Measurements from ENCODE around the gene ZNF585A.
A peak's percentile ranks its signal among the peaks of the same experiment; 100 is the strongest.
"Not testable (repeated sequence)": the region's sequence is repeated elsewhere in the genome, so short reads cannot be mapped to it uniquely, and the experiment has no call there.

The ZNF585A gene

GRCh38 chr19:37172368-37173366 is at the start of gene ZNF585A:
Gene ZNF585A (minus strand): TSS chr19:37172695. CDS start chr19:37169910, 2,785 bp downstream.
- DNase-seq, result peak; percentile 97

DNA sequence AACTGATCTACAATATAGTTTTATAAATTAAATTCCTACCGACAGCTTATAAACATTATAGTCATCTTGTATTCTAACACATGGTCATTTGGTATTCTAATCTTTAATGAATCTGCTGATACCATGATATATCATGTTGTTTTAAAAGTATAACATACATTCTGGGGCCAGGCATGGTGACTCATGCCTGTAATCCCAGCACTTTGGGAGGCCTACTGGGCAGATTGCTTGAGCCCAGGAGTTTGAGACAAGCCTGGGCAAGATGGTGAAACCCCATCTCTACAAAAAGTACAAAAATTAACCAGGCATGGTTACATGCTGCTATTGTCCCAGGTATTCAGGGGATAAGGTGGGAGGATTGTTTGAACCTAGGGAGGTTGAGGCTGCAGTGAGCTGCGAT is 48.6 kb upstream of the ZNF585A start:
- no peak for DNase-seq

- no peak for DNase-seq
Observed at GRCh38 chr19:37220383-37220782, 47.9 kb upstream of the ZNF585A start.

- DNase-seq, result no peak
Observed at GRCh38 chr19:37218592-37218935, 46.1 kb upstream of the ZNF585A start.

DNA sequence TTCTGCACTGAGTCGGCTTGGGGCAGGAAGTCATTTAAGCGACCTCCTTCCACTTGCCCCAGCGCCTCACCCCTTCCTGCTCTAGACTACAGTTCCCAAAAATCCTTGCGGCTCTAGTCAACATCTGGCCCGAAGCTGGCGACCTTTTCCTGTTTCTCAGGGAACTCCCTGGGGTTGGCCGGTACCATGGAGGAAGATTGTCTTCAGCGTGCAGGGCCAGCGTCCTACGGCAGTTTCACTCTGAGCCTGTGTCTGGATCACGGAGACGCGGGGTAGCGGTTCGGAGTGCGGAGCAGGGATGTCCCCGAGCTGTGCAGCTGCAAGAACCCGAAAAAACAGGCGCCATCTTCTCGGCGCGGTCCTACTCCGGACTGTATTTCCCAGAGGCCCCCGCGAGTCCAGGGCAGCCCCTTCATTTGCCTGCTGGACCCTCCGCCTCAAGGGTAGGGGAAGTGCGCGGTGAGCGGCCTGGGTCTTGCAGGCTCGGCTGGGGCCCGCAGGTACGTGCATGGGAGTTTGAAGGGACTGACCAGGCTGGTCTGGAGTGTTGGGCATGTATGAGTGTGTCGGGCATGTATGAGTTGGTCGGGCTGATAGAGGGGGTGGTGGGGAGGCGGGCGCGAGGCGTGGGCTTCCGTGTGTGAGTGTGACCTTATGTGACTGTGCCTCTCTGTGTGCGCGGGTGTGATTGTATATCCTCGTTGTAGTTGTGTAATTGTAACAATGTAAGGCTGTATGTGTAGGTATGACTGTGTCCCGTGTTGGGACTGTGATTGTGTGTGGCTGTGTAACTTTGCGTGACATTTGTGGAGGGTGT is 45.5 kb upstream of the ZNF585A start, which contains the start of gene ZNF383:
Gene ZNF383, plus strand, starts transcription at position 440 of the 817 bp plus-strand sequence. CDS start 12,240 bp downstream, outside the sequence.
- peak; percentile 93 for DNase-seq

- no peak for DNase-seq
Observed at GRCh38 chr19:37217480-37217774, 44.9 kb upstream of the ZNF585A start.

DNA sequence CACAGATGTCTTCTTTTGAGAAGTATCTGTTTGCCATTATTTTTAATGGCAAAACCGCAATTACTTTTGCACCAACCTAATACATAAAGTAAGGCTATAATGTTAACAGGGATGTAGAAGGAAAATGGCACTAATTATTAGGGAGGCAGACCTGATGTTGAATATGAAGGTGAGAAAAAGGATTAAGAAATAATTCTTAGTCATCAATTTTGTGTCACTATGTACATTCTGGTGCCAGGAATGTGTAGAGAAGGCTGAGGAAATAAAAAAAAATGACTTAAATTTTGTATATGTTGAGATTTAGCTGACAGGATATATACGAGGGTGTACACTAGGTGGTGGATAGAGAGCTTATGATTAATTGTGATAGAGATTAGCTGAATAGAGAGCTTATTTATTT is 25.3 kb upstream of the ZNF585A start:
- DNase-seq, result no peak

DNA sequence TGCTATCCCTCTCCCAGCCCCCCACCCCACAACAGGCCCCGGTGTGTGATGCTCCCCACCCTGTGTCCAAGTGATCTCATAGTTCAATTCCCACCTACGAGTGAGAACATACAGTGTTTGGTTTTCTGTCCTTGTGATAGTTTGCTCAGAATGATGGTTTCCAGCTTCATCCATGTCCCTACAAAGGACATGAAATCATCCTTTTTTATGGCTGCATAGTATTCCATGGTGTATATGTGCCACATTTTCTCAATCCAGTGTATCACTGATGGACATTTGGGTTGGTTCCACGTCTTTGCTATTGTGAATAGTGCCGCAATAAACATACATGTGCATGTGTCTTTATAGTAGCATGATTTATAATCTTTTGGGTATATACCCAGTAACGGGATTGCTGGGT is 24.6 kb upstream of the ZNF585A start:
- not testable (repeated sequence) for DNase-seq

GRCh38 chr19:37195248-37195647 is 22.8 kb upstream of the ZNF585A start:
- DNase-seq, result not testable (repeated sequence)

DNA sequence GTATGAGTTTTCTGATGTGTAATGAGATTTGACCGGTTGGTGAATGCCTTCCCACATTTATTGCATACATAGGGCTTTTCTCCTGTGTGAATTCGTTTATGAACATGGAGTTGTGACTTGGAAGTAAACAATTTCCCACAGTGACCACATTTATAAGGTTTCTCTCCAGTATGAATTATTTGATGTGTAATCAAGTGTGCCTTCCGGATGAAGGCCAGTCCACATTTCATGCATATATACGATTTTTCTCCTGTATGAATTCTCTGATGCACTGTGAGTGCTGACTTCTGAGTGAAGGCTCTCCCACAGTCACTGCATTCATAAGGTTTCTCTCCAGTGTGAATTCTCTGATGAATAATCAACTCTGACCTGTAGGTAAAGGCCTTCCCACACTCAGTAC is 13.6 kb upstream of the ZNF585A start:
- not testable (repeated sequence) for DNase-seq

GRCh38 chr19:37165635-37166034 is 6.9 kb downstream of the ZNF585A start:
- no peak for DNase-seq

DNA sequence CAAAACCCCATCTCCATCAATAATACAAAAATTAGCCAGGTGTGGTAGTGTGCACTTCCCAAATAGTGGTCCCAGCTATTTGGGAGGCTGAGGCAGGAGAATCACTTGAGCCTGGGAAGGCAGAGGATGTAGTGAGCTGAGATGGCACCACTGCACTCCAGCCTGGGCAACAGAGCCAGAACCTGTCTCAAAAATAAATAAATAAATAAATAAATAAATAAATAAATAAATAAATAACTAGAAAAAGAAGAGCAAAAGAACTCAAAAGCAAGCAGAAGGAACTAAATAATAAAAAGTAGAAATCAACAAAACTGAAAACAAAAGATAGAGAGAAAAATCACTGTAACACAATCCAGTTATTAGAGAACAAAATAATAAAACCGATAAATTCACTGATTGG is 12.3 kb downstream of the ZNF585A start:
- DNase-seq, result no peak

- DNase-seq, result no peak
Observed at GRCh38 chr19:37148214-37148613, 24.3 kb downstream of the ZNF585A start.

DNA sequence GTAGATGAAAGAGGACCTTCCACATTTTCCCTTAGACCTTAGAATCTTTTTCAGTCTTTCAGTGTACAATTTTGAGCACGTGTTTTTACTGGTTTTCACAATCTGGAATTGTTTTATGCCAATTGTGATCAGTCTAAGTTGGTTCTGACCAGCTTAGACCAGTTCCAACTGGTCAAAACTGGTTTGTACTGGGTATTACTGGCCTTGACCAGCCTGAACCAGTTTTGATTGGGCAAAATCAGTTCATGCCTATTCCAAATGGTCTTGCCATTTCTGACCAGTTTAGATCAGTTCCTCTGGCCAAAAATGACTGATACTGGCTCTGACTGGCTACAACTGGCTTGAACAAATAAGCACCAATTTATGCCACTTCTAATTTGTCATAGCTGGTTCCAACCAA is 36.4 kb downstream of the ZNF585A start:
- DNase-seq, result no peak

DNA sequence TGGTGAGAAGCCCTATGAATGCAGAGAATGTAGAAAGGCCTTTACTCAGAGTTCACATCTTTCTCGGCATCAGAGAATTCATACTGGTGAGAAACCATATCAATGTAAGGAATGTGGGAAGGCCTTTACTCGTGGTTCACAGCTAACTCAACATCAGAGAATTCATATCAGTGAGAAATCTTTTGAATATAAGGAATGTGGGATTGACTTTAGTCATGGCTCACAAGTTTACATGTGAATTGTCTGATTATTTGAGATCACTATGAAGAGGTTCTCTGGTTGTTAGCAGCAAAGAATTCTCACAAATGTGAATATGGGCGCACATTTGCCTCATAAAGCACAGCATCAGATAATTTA is 43.7 kb downstream of the ZNF585A start:
- no peak for DNase-seq

DNA sequence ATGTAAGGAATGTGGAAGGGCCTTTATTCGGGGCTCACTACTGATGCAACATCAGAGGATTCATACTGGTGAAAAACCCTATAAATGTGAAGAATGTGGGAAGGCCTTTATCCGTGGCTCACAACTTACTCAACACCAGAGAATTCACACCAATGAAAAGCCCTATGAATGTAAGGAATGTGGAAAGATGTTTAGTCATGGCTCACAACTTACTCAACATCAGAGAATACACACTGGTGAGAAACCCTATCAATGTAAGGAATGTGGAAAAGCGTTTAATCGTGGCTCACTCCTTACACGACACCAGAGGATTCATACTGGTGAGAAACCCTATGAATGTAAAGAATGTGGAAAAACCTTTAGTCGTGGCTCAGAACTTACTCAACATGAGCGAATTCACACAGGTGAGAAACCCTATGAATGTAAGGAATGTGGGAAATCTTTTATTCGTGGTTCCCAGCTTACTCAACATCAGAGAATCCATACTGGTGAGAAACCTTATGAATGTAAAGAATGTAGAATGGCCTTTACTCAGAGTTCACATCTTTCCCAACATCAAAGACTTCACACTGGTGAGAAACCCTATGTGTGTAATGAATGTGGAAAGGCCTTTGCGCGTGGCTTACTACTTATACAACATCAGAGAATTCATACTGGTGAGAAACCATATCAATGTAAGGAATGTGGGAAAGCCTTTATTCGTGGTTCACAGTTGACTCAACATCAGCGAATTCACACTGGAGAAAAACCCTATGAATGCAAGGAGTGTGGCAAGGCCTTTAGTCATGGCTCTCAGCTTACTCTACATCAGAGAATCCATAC is 44.3 kb downstream of the ZNF585A start:
- no peak for DNase-seq

- DNase-seq, result not testable (repeated sequence)
Observed at GRCh38 chr19:37122093-37122492, 50.4 kb downstream of the ZNF585A start.

DNA sequence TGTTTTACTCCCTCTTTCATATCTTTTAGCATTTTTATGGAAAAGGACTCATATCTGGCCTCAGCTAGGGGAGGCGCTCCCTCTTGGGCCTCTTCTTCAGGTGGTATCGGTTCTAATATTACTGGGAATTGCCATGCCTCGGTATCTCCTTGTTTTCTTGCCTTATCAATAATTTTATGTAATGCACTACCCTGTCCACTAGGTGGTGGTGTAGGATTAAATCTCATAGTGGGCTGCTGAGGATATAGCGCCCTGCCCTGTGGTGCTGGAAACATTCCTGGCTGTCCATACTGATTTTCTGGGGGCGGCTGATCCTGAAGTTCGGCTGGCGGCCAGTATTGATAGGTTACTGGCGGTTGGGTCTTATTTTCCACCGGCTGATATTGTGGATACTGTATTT is 58.5 kb downstream of the ZNF585A start:
- DNase-seq, result no peak

GRCh38 chr19:37111753-37112152 is 60.7 kb downstream of the ZNF585A start:
- not testable (repeated sequence) for DNase-seq

DNA sequence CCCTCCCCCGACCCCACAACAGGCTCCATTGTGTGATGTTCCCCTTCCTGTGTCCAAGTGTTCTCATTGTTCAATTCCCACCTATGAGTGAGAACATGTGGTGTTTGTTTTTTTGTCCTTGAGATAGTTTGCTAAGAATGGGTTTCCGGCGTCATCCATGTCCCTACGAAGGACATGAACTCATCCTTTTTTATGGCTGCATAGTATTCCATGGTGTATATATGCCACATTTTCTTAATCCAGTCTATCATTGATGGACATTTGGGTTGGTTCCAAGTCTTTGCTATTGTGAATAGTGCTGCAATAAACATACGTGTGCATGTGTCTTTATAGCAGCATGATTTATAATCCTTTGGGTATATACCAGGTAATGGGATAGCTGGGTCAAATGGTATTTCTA is 68.4 kb downstream of the ZNF585A start:
- DNase-seq, result not testable (repeated sequence)

DNA sequence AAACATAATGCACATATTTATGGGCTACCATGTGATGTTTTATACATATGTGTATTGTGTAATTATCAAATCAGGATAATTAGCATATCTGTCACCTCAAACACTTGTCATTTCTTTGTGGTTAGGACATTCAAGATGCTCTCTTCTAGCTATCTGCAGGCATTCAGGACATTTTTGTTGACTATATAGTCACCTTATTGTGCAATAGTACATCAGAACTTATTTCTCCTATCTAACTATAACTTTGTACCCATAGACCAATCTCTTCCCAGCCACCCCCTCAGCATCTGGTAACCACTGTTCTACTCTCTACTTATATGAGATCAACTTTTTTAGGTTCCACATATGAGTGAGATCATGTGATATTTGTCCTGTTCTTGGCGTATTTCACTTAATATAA is 73.9 kb downstream of the ZNF585A start:
- DNase-seq, result no peak

- DNase-seq, result no peak
Observed at GRCh38 chr19:37095859-37096258, 76.6 kb downstream of the ZNF585A start.

Data from NCI-H146 (cell line).